Glomerular visceral epithelial cell (primary cell): ENCODE results near the gene BPTF.
"Not testable (repeated sequence)": the region's sequence is repeated elsewhere in the genome, so short reads cannot be mapped to it uniquely, and the experiment has no call there.

Experiments
- DNase-seq: peaks from one replicate; pipeline ENCODE4 v3.0.0-alpha.2; 2016; ENCODE audit errors: extremely low spot score

Gene BPTF

GRCh38 chr17:67824735-67825626 is at the start of gene BPTF:
Gene BPTF, plus strand, starts transcription at chr17:67825503. Its CDS starts 222 bp downstream, at chr17:67825725.
- peak; percentile 93 for DNase-seq

- peak; percentile 18 for DNase-seq
These were observed 46.1 kb upstream of the BPTF start for GRCh38 chr17:67779098-67779672.

GRCh38 chr17:67784364-67785121 is 40.8 kb upstream of the BPTF start:
- no peak for DNase-seq

- DNase-seq: no peak
These were observed 40.2 kb upstream of the BPTF start for GRCh38 chr17:67785122-67785477.

GRCh38 chr17:67785504-67785903 is 39.8 kb upstream of the BPTF start:
- no peak for DNase-seq

GRCh38 chr17:67800495-67800928 is 24.8 kb upstream of the BPTF start:
- peak; percentile 72 for DNase-seq

GRCh38 chr17:67801626-67802175 is 23.6 kb upstream of the BPTF start:
- no peak for DNase-seq

- DNase-seq: no peak
These were observed 14.8 kb upstream of the BPTF start for GRCh38 chr17:67810464-67810863.

- not testable (repeated sequence) for DNase-seq
These were observed 12.9 kb upstream of the BPTF start for GRCh38 chr17:67812380-67812779.

- no peak for DNase-seq
These were observed 11.5 kb upstream of the BPTF start for GRCh38 chr17:67813803-67814180.

- DNase-seq: no peak
These were observed 6.9 kb upstream of the BPTF start for GRCh38 chr17:67818110-67819002.

GRCh38 chr17:67819722-67820121 is 5.6 kb upstream of the BPTF start:
- DNase-seq: no peak

GRCh38 chr17:67821871-67822367 is 3.4 kb upstream of the BPTF start:
- no peak for DNase-seq

- peak; percentile 50 for DNase-seq
These were observed 611 bp downstream of the BPTF start for GRCh38 chr17:67825627-67826601.

GRCh38 chr17:67829331-67829730 is 4.0 kb downstream of the BPTF start:
- no peak for DNase-seq

- no peak for DNase-seq
These were observed 5.1 kb downstream of the BPTF start for GRCh38 chr17:67830440-67830839.

GRCh38 chr17:67831268-67831667 is 6.0 kb downstream of the BPTF start:
- no peak for DNase-seq

GRCh38 chr17:67833134-67833533 is 7.8 kb downstream of the BPTF start:
- no peak for DNase-seq

- no peak for DNase-seq
These were observed 8.8 kb downstream of the BPTF start for GRCh38 chr17:67833946-67834631.
